Measurements from ENCODE around the gene EXOC3L2. TPM values are rescaled to one million over a fixed set of nuclear protein-coding genes. Genes with fewer than 3 reads are reported as not detected.

The EXOC3L2 gene
- total RNA-seq, 1 experiment from 2014 or later, result not detected

DNA sequence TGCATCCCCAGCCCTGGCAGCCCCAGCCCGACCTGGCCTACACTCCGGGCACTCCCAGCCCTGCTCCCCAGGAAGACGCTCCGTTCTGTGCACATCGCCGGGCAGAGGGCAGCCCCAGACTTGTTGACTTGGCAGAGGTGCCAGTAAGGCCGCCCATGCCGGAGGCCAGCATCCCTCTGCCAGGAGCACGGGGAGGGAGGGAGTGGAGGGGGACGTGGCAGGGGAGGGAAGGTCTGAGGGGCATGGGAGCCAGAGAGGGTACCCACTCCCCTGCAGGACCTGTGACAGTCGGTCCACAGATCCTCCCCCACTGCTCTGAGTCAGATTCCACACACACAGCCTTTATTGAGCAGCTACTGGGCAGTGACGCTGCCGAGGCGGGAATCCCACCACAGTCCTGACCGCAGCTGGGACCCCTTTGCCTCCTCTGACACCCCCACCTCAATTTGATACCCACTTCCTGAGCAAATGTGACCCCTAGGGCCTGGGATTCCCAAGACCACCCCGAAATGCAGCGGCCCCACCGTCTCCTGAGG, 82.5 kb downstream of the EXOC3L2 start:
- no peaks in the 10 kb centered on the region for H3F3A ChIP-seq (ENCODE audit: low read length, unreplicated experiment)
- H2AFZ ChIP-seq (ENCODE audit: low read length), result no peak overlapping the region
- no peaks in the 10 kb centered on the region for H3K9me3 ChIP-seq (ENCODE audit: low read length)
- POLR2A ChIA-PET (ENCODE audit: unreplicated experiment), result no interaction called here
- H3K27me3 ChIP-seq (ENCODE audit: low read length), result no peaks in the 10 kb centered on the region
- H3K9me2 ChIP-seq (replicated peaks; ENCODE audit: low read length), result no peaks in the 10 kb centered on the region
- H3K4me2 ChIP-seq (ENCODE audit: low read length), result no peak overlapping the region
- no TSS peak for BruUV-seq (replicated peaks)
- H3K4me3 ChIP-seq (ENCODE audit: low read length), result no peak overlapping the region
- H3K36me3 ChIP-seq (ENCODE audit: low read depth, low read length), result no peaks in the 10 kb centered on the region
- CTCF ChIA-PET, result no interaction called here
- ATAC-seq (no peak), DNase-seq (no peak)
- H3K27ac ChIP-seq (ENCODE audit: low read length), result no peak overlapping the region
- H4K20me1 ChIP-seq (ENCODE audit: low read length), result no peaks in the 10 kb centered on the region
- peaks cover 11% of the 10 kb centered on the region for H3K4me1 ChIP-seq (ENCODE audit: insufficient read depth, low read length)
- no peak for TF ChIP-seq EZH2 (IDR thresholded peaks at IDR 0.05; ENCODE audit: low read length, unreplicated experiment)
- TF ChIP-seq, protein P1, sequence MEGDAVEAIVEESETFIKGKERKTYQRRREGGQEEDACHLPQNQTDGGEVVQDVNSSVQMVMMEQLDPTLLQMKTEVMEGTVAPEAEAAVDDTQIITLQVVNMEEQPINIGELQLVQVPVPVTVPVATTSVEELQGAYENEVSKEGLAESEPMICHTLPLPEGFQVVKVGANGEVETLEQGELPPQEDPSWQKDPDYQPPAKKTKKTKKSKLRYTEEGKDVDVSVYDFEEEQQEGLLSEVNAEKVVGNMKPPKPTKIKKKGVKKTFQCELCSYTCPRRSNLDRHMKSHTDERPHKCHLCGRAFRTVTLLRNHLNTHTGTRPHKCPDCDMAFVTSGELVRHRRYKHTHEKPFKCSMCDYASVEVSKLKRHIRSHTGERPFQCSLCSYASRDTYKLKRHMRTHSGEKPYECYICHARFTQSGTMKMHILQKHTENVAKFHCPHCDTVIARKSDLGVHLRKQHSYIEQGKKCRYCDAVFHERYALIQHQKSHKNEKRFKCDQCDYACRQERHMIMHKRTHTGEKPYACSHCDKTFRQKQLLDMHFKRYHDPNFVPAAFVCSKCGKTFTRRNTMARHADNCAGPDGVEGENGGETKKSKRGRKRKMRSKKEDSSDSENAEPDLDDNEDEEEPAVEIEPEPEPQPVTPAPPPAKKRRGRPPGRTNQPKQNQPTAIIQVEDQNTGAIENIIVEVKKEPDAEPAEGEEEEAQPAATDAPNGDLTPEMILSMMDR (conservative IDR thresholded peaks at IDR 0.05; ENCODE audit: low read depth, low read length), result no peak
- TF ChIP-seq EZH2phosphoT487 (IDR thresholded peaks at IDR 0.05; ENCODE audit: borderline replicate concordance, low read length), result no peak
- intact Hi-C loops (cut with micrococcal nuclease), result loop anchor here (5.0 kb wide), 1 partner anchor 85 kb away; the partner anchor contains the start of gene EXOC3L2
- no peaks in the 10 kb centered on the region for H3K79me2 ChIP-seq (ENCODE audit: low read length)
- H3K9ac ChIP-seq (ENCODE audit: low read length), result no peak overlapping the region

Other genes starting within 250 kb of the EXOC3L2 start
- gene RELB, start 243.9 kb downstream of the EXOC3L2 start, total RNA-seq (2014; rRNA removed), result 4.8 and 15.2 TPM in 2 replicates
- gene CLASRP, start 206.4 kb downstream of the EXOC3L2 start, total RNA-seq (2014; rRNA removed), result 32.3 and 38.9 TPM in 2 replicates
- gene ZNF296, start 168.9 kb downstream of the EXOC3L2 start, total RNA-seq (2014; rRNA removed), result 0.52 and 2.4 TPM in 2 replicates
- 22.3 and 35.5 TPM in 2 replicates for gene GEMIN7, start 166.1 kb downstream of the EXOC3L2 start, total RNA-seq (2014; rRNA removed)
- 37.0 and 46.4 TPM in 2 replicates for gene PPP1R37, start 152.2 kb downstream of the EXOC3L2 start, total RNA-seq (2014; rRNA removed)
- gene NKPD1, start 84.4 kb downstream of the EXOC3L2 start, total RNA-seq (2014; rRNA removed), result 0.75 and 1.1 TPM in 2 replicates
- 18.3 and 23.2 TPM in 2 replicates for gene TRAPPC6A, start 67.2 kb downstream of the EXOC3L2 start, total RNA-seq (2014; rRNA removed)
- 7.3 and 11.9 TPM in 2 replicates for gene BLOC1S3, start 66.6 kb downstream of the EXOC3L2 start, total RNA-seq (2014; rRNA removed)
- gene MARK4, start 5.9 kb upstream of the EXOC3L2 start, total RNA-seq (2014; rRNA removed), result 12.1 and 21.8 TPM in 2 replicates
- gene CKM, start 77.5 kb upstream of the EXOC3L2 start, total RNA-seq (2014; rRNA removed), result not detected in 2 replicates
- gene KLC3, start 95.3 kb upstream of the EXOC3L2 start, total RNA-seq (2014; rRNA removed), result 23.4 and 27.5 TPM in 2 replicates
- 48.0 and 57.5 TPM in 2 replicates for gene ERCC2, start 125.2 kb upstream of the EXOC3L2 start, total RNA-seq (2014; rRNA removed)
- 28.6 and 36.4 TPM in 2 replicates for gene PPP1R13L, start 159.7 kb upstream of the EXOC3L2 start, total RNA-seq (2014; rRNA removed)
- 25.9 and 43.0 TPM in 2 replicates for gene POLR1G, start 161.2 kb upstream of the EXOC3L2 start, total RNA-seq (2014; rRNA removed)
- gene ERCC1, start 178.5 kb upstream of the EXOC3L2 start, total RNA-seq (2014; rRNA removed), result 56.2 and 57.3 TPM in 2 replicates
- gene FOSB, start 222.6 kb upstream of the EXOC3L2 start, total RNA-seq (2014; rRNA removed), result 35.8 and 60.5 TPM in 2 replicates